GM12878 (cell line): ENCODE data around the gene NLGN1.

Source experiments
- ATF3 ChIP-seq: IDR thresholded peaks from 2 replicates; pipeline ENCODE4 v1.6.1; 2011; ENCODE audit warnings: low read depth, mild to moderate bottlenecking, low read length, moderate library complexity, borderline replicate concordance; ENCODE audit errors: extremely low read depth
- BACH1 ChIP-seq: fragments of 450-650 bp; IDR thresholded peaks from 2 replicates; pipeline ENCODE4 v1.6.1; 2017; ENCODE audit warnings: mild to moderate bottlenecking, borderline replicate concordance
- CHD4 ChIP-seq: fragments of 200-600 bp; sonication (generic); IDR thresholded peaks from 2 replicates; pipeline ENCODE4 v1.6.1; 2016; ENCODE audit warnings: mild to moderate bottlenecking
- CTCF ChIP-seq, 3 experiments: IDR thresholded peaks in 2 of 3; conservative IDR thresholded peaks in 1 of 3; 2 replicates each; pipeline ENCODE4 v1.5.1; 2011; ENCODE audit warnings: low read depth in 3 of 3, low read length in 3 of 3, mild to moderate bottlenecking in 3 of 3, control low read depth in 2 of 3, moderate library complexity in 2 of 3, inconsistent platforms in 1 of 3, mixed read lengths in 1 of 3; ENCODE audit not compliant: control insufficient read depth in 2 of 3, insufficient read depth in 1 of 3; ENCODE audit errors: extremely low read depth in 1 of 3
- JUND ChIP-seq: IDR thresholded peaks from 2 replicates; pipeline ENCODE4 v1.6.1; 2012; ENCODE audit warnings: low read depth, mild to moderate bottlenecking, low read length, improper control_type of control experiment, moderate library complexity
- PAX8 ChIP-seq: fragments of 450-650 bp; IDR thresholded peaks from 2 replicates; pipeline ENCODE4 v1.6.1; 2017; ENCODE audit warnings: mild to moderate bottlenecking, moderate library complexity
- POLR2A ChIP-seq: IDR thresholded peaks from 2 replicates; pipeline ENCODE4 v1.6.1; 2011; ENCODE audit warnings: low read depth, mild to moderate bottlenecking, low read length
- POLR2AphosphoS5 ChIP-seq: IDR thresholded peaks from 2 replicates; pipeline ENCODE4 v1.6.1; 2011; ENCODE audit warnings: mild to moderate bottlenecking, low read length, inconsistent platforms
- RAD21 ChIP-seq: IDR thresholded peaks from 2 replicates; pipeline ENCODE4 v1.6.1; 2011; ENCODE audit warnings: mild to moderate bottlenecking, low read depth, low read length, moderate library complexity; ENCODE audit not compliant: insufficient read depth
- SIN3A ChIP-seq: IDR thresholded peaks from 2 replicates; pipeline ENCODE4 v1.6.1; 2012; ENCODE audit warnings: low read depth, low read length, improper control_type of control experiment
- SMC3 ChIP-seq: IDR thresholded peaks from 2 replicates; pipeline ENCODE4 v1.6.1; 2011; ENCODE audit warnings: low read length, improper control_type of control experiment, borderline replicate concordance
- SP1 ChIP-seq: IDR thresholded peaks from one replicate; pipeline ENCODE4 v1.6.1; 2011; ENCODE audit warnings: low read depth, low read length
- ZBTB40 ChIP-seq: fragments of 450-650 bp; IDR thresholded peaks from 2 replicates; pipeline ENCODE4 v1.6.1; 2016; ENCODE audit warnings: mild to moderate bottlenecking, moderate library complexity, borderline replicate concordance
- ZNF217 ChIP-seq: fragments of 450-650 bp; IDR thresholded peaks from 2 replicates; pipeline ENCODE4 v1.6.1; 2017; ENCODE audit warnings: antibody characterized with exemption, mild to moderate bottlenecking

- TF ChIP-seq SP1 (no peak), SMC3 (no peak), POLR2AphosphoS5 (no peak), JUND (no peak), POLR2A (no peak), BACH1 (no peak), SIN3A (no peak), RAD21 (no peak), ATF3 (no peak), CTCF (IDR thresholded peaks at IDR 0.05 in 2 of 3, conservative IDR thresholded peaks at IDR 0.05 in 1 of 3; ENCODE audit: control insufficient read depth in 2 of 3, extremely low read depth in 1 of 3, insufficient read depth in 1 of 3, low read depth in 3 of 3, low read length in 3 of 3) (no peak), PAX8 (no peak), CHD4 (no peak), ZBTB40 (no peak), ZNF217 (no peak)
These were observed 686.2 kb downstream of the NLGN1 start for GRCh38 chr3:174083706-174084105.
